NB4 (cell line): ENCODE results near the gene PTPRD.

ENCODE experiments used
- MAX ChIP-seq: IDR thresholded peaks from 2 replicates; pipeline ENCODE4 v1.6.1; 2011; ENCODE audit warnings: low read depth, low read length
- MYC ChIP-seq: IDR thresholded peaks from 2 replicates; pipeline ENCODE4 v1.6.1; 2011; ENCODE audit warnings: low read depth, low read length
- POLR2A ChIP-seq: IDR thresholded peaks from 2 replicates; pipeline ENCODE4 v1.6.1; 2011; ENCODE audit warnings: mild to moderate bottlenecking; ENCODE audit not compliant: insufficient read length; ENCODE audit errors: extremely low read depth
- TF ChIP-seq, protein P1 (sequence below): IDR thresholded peaks from one replicate; pipeline ENCODE4 v1.5.1; 2012; ENCODE audit warnings: low read depth, low read length

DNA sequence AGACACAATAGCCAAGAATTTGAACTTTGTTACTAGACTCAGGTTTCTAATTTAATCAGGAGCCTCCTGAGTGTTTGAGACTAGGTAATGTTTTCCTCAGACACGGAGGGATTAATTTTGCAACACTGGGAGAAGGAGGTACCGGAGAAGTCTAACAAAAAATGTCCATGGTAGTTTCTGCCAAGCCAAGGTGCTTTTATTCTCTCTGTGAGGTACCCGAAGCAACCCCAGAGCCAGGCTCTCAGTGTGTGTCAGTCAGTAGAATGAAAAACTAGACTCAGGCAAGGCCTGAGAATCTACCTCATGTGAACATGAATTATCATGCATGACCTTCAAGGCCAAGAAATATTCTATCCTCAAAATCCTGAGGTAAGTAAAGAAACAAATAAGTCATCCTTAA lies 1832.4 kb downstream of the PTPRD start:
- TF ChIP-seq, protein P1, sequence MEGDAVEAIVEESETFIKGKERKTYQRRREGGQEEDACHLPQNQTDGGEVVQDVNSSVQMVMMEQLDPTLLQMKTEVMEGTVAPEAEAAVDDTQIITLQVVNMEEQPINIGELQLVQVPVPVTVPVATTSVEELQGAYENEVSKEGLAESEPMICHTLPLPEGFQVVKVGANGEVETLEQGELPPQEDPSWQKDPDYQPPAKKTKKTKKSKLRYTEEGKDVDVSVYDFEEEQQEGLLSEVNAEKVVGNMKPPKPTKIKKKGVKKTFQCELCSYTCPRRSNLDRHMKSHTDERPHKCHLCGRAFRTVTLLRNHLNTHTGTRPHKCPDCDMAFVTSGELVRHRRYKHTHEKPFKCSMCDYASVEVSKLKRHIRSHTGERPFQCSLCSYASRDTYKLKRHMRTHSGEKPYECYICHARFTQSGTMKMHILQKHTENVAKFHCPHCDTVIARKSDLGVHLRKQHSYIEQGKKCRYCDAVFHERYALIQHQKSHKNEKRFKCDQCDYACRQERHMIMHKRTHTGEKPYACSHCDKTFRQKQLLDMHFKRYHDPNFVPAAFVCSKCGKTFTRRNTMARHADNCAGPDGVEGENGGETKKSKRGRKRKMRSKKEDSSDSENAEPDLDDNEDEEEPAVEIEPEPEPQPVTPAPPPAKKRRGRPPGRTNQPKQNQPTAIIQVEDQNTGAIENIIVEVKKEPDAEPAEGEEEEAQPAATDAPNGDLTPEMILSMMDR: no peak
- no peak for TF ChIP-seq MAX
- TF ChIP-seq POLR2A: no peak
- TF ChIP-seq MYC: no peak
